Activated naive CD8-positive, alpha-beta T cell treated with anti-CD3 and anti-CD28 coated beads, Interleukin-2, amount 50 U/mL, for 16 hours (primary cell): ENCODE measurements around the gene KRTAP4-3.
"Not testable (repeated sequence)": the region's sequence is repeated elsewhere in the genome, so short reads cannot be mapped to it uniquely, and the experiment has no call there.

ENCODE experiments used
- DNase-seq: peaks from one replicate; pipeline ENCODE4 v3.0.0-alpha.2; 2020; ENCODE audit warnings: low read depth, low spot score

Gene KRTAP4-3

GRCh38 chr17:41117846-41118386 is 50.1 kb downstream of the KRTAP4-3 start, which contains the start of gene KRTAP4-11:
Gene KRTAP4-11, minus strand, starts transcription at chr17:41118373. Its CDS starts 58 bp downstream, at chr17:41118315.
- DNase-seq: not testable (repeated sequence)
